A549 treated with ZK216348 at 1 μM for 4 hours (cell line): ENCODE results near the gene SPARCL1. TPM values are rescaled to one million over a fixed set of nuclear protein-coding genes. Genes with fewer than 3 reads are reported as not detected.

Experiments
- total RNA-seq: library from RNA; stranded (reverse); fragments of 200-300 nt; extraction: Qiagen RNA extraction; gene quantifications from 5 replicates; pipeline ENCODE4 v1.2.3, GENCODE V29; 2022; ENCODE audit warnings: low read depth

Gene SPARCL1
- total RNA-seq = not detected in 5 replicates

DNA sequence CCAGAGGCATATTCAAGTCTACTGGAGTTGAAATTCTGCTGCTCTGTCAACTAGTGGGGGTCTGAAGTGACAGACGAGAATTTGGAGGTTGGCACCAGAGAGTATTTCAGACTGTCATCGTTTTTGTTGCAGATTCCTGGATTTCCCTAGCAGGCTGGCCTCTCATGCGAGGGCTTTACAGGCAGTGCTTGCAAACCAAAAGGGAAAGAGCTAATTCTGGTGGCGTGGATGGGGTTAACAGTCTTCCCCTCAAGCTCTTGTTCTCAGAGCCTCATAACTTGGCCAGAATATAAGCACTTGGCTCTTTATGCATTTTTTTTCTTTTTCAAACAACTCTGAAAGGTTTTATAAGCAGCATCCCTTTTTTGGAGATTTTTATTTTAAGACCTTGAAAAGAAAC is at the start of gene SPARCL1:
Gene SPARCL1 (minus strand): TSS at position 190 of the 400 bp plus-strand sequence. CDS start 29,802 bp downstream, outside the sequence.

Other genes with a start within 250 kb of the SPARCL1 start
- gene HSD17B13, start 206.5 kb downstream of the SPARCL1 start, total RNA-seq = 0.07 to 0.13 TPM in 2 of 5 replicates, not detected in the others
- gene HSD17B11, start 138.2 kb downstream of the SPARCL1 start, total RNA-seq = 37.4 to 56.5 TPM (median 54.4 TPM) in 5 replicates
- 24.6 to 31.0 TPM (median 27.4 TPM) in 5 replicates for gene NUDT9, start 106.8 kb downstream of the SPARCL1 start, total RNA-seq
- gene DSPP, start 79.2 kb upstream of the SPARCL1 start, total RNA-seq = not detected in 5 replicates
- not detected in 5 replicates for gene DMP1, start 120.9 kb upstream of the SPARCL1 start, total RNA-seq